OCI-LY1 (cell line): ENCODE measurements around the gene FBRS.

Source experiments
- H2AFZ ChIP-seq: fragments of 200-600 bp; sonication (generic), shearing (Covaris generic); 2 replicates; pipeline ENCODE4 v1.6.0; 2014; ENCODE audit warnings: antibody characterized with exemption, mild to moderate bottlenecking, low read length
- H3F3A ChIP-seq: fragments of 200-600 bp; sonication (generic), shearing (Covaris generic); 2 replicates; pipeline ENCODE4 v1.6.0; 2014; ENCODE audit warnings: mild to moderate bottlenecking, antibody characterized with exemption, low read length, moderate library complexity; ENCODE audit not compliant: insufficient read depth
- H3K27ac ChIP-seq: fragments of 200-600 bp; sonication (generic); 2 replicates; pipeline ENCODE4 v1.5.1; 2014; ENCODE audit warnings: low read length, mixed run types, mild to moderate bottlenecking, low read depth; ENCODE audit not compliant: poor library complexity, severe bottlenecking
- H3K27me3 ChIP-seq: fragments of 200-600 bp; sonication (generic); 2 replicates; pipeline ENCODE4 v1.6.0; 2014; ENCODE audit warnings: antibody characterized with exemption, mild to moderate bottlenecking, low read length, moderate library complexity; ENCODE audit not compliant: insufficient read depth
- H3K36me3 ChIP-seq: fragments of 200-600 bp; sonication (generic); 2 replicates; pipeline ENCODE4 v1.6.1; 2014; ENCODE audit warnings: mild to moderate bottlenecking, antibody characterized with exemption, low read length, moderate library complexity, mixed read lengths; ENCODE audit not compliant: insufficient read depth
- H3K4me1 ChIP-seq: fragments of 200-600 bp; sonication (generic); 2 replicates; pipeline ENCODE4 v1.5.1; 2014; ENCODE audit warnings: mild to moderate bottlenecking, low read length, moderate library complexity; ENCODE audit not compliant: insufficient read depth, severe bottlenecking
- H3K4me2 ChIP-seq: fragments of 200-600 bp; sonication (generic), shearing (Covaris generic); 2 replicates; pipeline ENCODE4 v1.6.1; 2014; ENCODE audit warnings: low read length
- H3K4me3 ChIP-seq: fragments of 200-600 bp; sonication (generic); 2 replicates; pipeline ENCODE4 v1.5.1; 2014; ENCODE audit warnings: low read length, low read depth, mild to moderate bottlenecking, mixed read lengths; ENCODE audit not compliant: poor library complexity, severe bottlenecking
- H3K79me2 ChIP-seq: fragments of 200-600 bp; shearing (Covaris generic); 2 replicates; pipeline ENCODE4 v1.6.1; 2016; ENCODE audit warnings: mixed run types, low read length, mixed read lengths; ENCODE audit not compliant: insufficient read depth
- H3K9ac ChIP-seq: fragments of 200-600 bp; sonication (generic), shearing (Covaris generic); 2 replicates; pipeline ENCODE4 v1.6.1; 2014; ENCODE audit warnings: mild to moderate bottlenecking, low read length, mixed read lengths
- H3K9me2 ChIP-seq: fragments of 200-600 bp; sonication (generic), shearing (Covaris generic); 2 replicates; pipeline ENCODE4 v1.6.1; 2014; ENCODE audit warnings: low read depth, mild to moderate bottlenecking, low read length, mixed read lengths
- H3K9me3 ChIP-seq: fragments of 200-600 bp; shearing (Covaris generic); 2 replicates; pipeline ENCODE4 v1.6.1; 2014; ENCODE audit warnings: low read length, mixed read lengths
- H4K20me1 ChIP-seq: fragments of 200-600 bp; sonication (generic), shearing (Covaris generic); 2 replicates; pipeline ENCODE4 v1.6.0; 2016; ENCODE audit warnings: mild to moderate bottlenecking, low read length; ENCODE audit not compliant: insufficient read depth
- EZH2 ChIP-seq: fragments of 200-600 bp; sonication (generic), shearing (Covaris generic); IDR thresholded peaks from 2 replicates; pipeline ENCODE4 v1.8.0; 2017; ENCODE audit warnings: borderline replicate concordance, mixed run types, mild to moderate bottlenecking, antibody characterized with exemption, low read length, moderate library complexity, mixed read lengths
- TF ChIP-seq, protein P1 (sequence below): fragments of 200-600 bp; sonication (generic), shearing (Covaris generic); IDR thresholded peaks from 2 replicates; pipeline ENCODE4 v1.5.1; 2017; ENCODE audit warnings: mild to moderate bottlenecking, antibody characterized with exemption, low read length, moderate library complexity, mixed read lengths

Gene FBRS

DNA sequence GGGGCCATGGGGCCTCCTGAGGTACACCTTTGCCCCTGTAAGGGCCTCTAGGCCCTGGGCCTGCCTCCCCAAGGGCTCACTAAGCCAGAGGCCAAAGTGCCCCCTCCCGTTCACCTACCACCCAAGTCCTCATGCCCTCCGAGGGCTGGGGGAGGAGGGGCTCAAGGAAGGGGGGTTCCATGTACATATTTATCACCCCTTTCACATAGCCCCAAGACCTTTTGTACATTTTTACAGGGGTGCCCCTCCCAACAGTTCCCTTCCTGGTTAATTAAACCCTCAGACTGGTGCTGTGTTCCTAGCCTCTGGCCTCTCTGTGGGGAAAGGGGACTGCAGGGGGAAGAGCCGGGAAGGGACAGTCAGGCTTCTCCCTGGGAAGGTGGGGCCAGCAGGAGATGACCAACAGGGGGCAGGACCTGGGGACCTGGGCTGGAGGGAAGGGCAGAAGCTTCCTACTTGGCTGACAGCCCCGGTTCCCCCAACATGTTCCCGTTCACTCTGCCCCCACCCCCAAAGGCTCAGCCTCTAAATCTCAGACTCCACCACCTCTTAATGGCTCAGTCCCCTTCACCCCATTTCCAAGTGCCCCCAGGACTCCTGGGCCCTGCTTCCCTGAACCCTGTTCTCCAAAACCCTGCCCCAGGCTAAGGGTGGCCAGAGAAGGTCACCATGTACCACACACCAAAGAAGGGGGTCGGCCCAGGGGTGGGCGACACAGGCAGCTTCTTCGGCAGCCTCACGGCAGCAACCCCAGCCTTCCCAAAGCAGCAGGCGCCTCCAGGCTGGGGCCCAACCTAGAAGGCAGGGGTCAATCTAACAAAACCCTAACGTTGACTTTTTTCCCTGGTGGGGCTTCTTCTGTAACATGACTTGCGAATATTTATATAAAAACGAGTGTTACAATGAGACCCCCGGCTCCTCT is 11.9 kb downstream of the FBRS start:
- no peak overlapping the region for H3K4me3 ChIP-seq
- no peak overlapping the region for H2AFZ ChIP-seq
- H3F3A ChIP-seq, result no peaks in the 10 kb centered on the region
- no peaks in the 10 kb centered on the region for H3K79me2 ChIP-seq
- H3K9me3 ChIP-seq, result no peaks in the 10 kb centered on the region
- H3K4me1 ChIP-seq, result no peaks in the 10 kb centered on the region
- H3K27ac ChIP-seq, result no peak overlapping the region
- TF ChIP-seq, protein P1, sequence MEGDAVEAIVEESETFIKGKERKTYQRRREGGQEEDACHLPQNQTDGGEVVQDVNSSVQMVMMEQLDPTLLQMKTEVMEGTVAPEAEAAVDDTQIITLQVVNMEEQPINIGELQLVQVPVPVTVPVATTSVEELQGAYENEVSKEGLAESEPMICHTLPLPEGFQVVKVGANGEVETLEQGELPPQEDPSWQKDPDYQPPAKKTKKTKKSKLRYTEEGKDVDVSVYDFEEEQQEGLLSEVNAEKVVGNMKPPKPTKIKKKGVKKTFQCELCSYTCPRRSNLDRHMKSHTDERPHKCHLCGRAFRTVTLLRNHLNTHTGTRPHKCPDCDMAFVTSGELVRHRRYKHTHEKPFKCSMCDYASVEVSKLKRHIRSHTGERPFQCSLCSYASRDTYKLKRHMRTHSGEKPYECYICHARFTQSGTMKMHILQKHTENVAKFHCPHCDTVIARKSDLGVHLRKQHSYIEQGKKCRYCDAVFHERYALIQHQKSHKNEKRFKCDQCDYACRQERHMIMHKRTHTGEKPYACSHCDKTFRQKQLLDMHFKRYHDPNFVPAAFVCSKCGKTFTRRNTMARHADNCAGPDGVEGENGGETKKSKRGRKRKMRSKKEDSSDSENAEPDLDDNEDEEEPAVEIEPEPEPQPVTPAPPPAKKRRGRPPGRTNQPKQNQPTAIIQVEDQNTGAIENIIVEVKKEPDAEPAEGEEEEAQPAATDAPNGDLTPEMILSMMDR, result no peak
- TF ChIP-seq EZH2, result no peak
- H3K27me3 ChIP-seq, result no peaks in the 10 kb centered on the region
- H4K20me1 ChIP-seq, result no peaks in the 10 kb centered on the region
- H3K9me2 ChIP-seq, result no peaks in the 10 kb centered on the region
- H3K9ac ChIP-seq, result no peak overlapping the region
- peaks cover 53% of the 10 kb centered on the region for H3K36me3 ChIP-seq
- H3K4me2 ChIP-seq, result no peak overlapping the region

GRCh38 chr16:30675143-30675542 is 16.9 kb downstream of the FBRS start:
- Histone ChIP-seq H3K9me2 (no peaks in the 10 kb centered on the region), H3K9ac (no peak overlapping the region), H3K4me2 (no peak overlapping the region), H3K4me3 (no peak overlapping the region), H3K36me3 (peaks cover 7% of the 10 kb centered on the region), H3K9me3 (no peaks in the 10 kb centered on the region), H3K4me1 (no peaks in the 10 kb centered on the region), H3K27me3 (no peaks in the 10 kb centered on the region), H3K27ac (no peak overlapping the region), H4K20me1 (no peaks in the 10 kb centered on the region), H3F3A (no peaks in the 10 kb centered on the region), H2AFZ (no peak overlapping the region), H3K79me2 (no peaks in the 10 kb centered on the region)
- TF ChIP-seq, protein P1, result no peak
- no peak for TF ChIP-seq EZH2

GRCh38 chr16:30677931-30678585 is 19.8 kb downstream of the FBRS start:
- H2AFZ ChIP-seq, result no peak overlapping the region
- no peaks in the 10 kb centered on the region for H3K79me2 ChIP-seq
- H3K9me2 ChIP-seq, result no peaks in the 10 kb centered on the region
- TF ChIP-seq, protein P1, result no peak
- no peak for TF ChIP-seq EZH2
- H3K4me1 ChIP-seq, result no peaks in the 10 kb centered on the region
- H3K27me3 ChIP-seq, result no peaks in the 10 kb centered on the region
- H3K9ac ChIP-seq, result no peak overlapping the region
- H3K9me3 ChIP-seq, result no peaks in the 10 kb centered on the region
- no peak overlapping the region for H3K4me3 ChIP-seq
- H3F3A ChIP-seq, result no peaks in the 10 kb centered on the region
- no peaks in the 10 kb centered on the region for H4K20me1 ChIP-seq
- no peak overlapping the region for H3K4me2 ChIP-seq
- no peak overlapping the region for H3K27ac ChIP-seq
- no peaks in the 10 kb centered on the region for H3K36me3 ChIP-seq
